HEK293T (cell line): ENCODE measurements around the gene MRGPRG.

ENCODE experiments used
- ELF4 ChIP-seq: fragments of 450-650 bp; IDR thresholded peaks from 2 replicates; pipeline ENCODE4 v1.6.1; 2017; ENCODE audit warnings: antibody characterized with exemption
- FOXA1 ChIP-seq: fragments of 450-650 bp; IDR thresholded peaks from 2 replicates; pipeline ENCODE4 v1.6.1; 2016; ENCODE audit warnings: mild to moderate bottlenecking
- FOXM1 ChIP-seq: fragments of 450-650 bp; IDR thresholded peaks from 2 replicates; pipeline ENCODE4 v1.6.1; 2017; ENCODE audit warnings: mild to moderate bottlenecking, borderline replicate concordance
- HDGF ChIP-seq: fragments of 450-650 bp; IDR thresholded peaks from 2 replicates; pipeline ENCODE4 v1.6.1; 2017; ENCODE audit warnings: antibody characterized with exemption, borderline replicate concordance
- L3MBTL2 ChIP-seq: fragments of 450-650 bp; conservative IDR thresholded peaks from 2 replicates; pipeline ENCODE4 v1.6.1; 2016; ENCODE audit warnings: mild to moderate bottlenecking
- SP1 ChIP-seq: fragments of 450-650 bp; IDR thresholded peaks from 2 replicates; pipeline ENCODE4 v1.6.1; 2017
- ZNF384 ChIP-seq: fragments of 450-650 bp; IDR thresholded peaks from 2 replicates; pipeline ENCODE4 v1.6.1; 2016

DNA sequence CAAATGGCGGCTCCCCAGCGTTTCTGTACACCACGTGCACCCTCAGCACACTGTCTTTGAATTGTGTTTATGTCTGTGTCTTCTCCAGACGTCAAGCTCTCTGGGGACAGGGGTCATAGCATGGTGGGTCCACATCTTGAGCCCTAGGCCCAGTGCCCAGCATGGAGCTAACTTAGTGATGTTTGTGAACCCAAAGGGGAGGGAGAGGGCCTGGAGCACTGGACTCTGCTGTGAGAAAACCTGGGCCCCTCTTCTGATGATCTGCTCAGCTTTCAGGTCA, 4.3 kb downstream of the MRGPRG start:
- TF ChIP-seq HDGF (no peak), FOXA1 (no peak), L3MBTL2 (no peak), ELF4 (no peak), SP1 (no peak), ZNF384 (no peak), FOXM1 (no peak)
